ENCODE measurements around the gene LRFN2. TPM values are rescaled to one million over a fixed set of nuclear protein-coding genes. Genes with fewer than 3 reads are reported as not detected.

LRFN2 gene
- total RNA-seq, 2 experiments from 2014 or later = not detected

- no peak overlapping the region for H3K27ac Mint-ChIP-seq
- peaks cover 23% of the 10 kb centered on the region for H3K27me3 Mint-ChIP-seq
- no peaks in the 10 kb centered on the region for H3K36me3 Mint-ChIP-seq
- no peaks in the 10 kb centered on the region for H3K9me3 Mint-ChIP-seq (ENCODE audit: low read depth)
- ATAC-seq = no peak
- CTCF ChIA-PET = no interaction called here
- no peak for DNase-seq
- no peak overlapping the region for H3K4me3 Mint-ChIP-seq
- peaks cover 9% of the 10 kb centered on the region for H3K4me1 Mint-ChIP-seq
These were observed 230.8 kb downstream of the LRFN2 start for GRCh38 chr6:40356242-40356910.

GRCh38 chr6:40355532-40355931 lies 231.6 kb downstream of the LRFN2 start:
- H3K4me3 Mint-ChIP-seq = no peak overlapping the region
- ATAC-seq (no peak), DNase-seq (peak; percentile 8)
- H3K4me1 Mint-ChIP-seq = peaks cover 9% of the 10 kb centered on the region
- CTCF ChIA-PET = no interaction called here
- H3K9me3 Mint-ChIP-seq (ENCODE audit: low read depth) = no peaks in the 10 kb centered on the region
- H3K27me3 Mint-ChIP-seq = peaks cover 18% of the 10 kb centered on the region
- no peaks in the 10 kb centered on the region for H3K36me3 Mint-ChIP-seq
- no peak overlapping the region for H3K27ac Mint-ChIP-seq

GRCh38 chr6:40355066-40355465 lies 232.1 kb downstream of the LRFN2 start:
- Mint-ChIP-seq H3K4me1 (peaks cover 9% of the 10 kb centered on the region), H3K27ac (no peak overlapping the region), H3K27me3 (peaks cover 14% of the 10 kb centered on the region), H3K36me3 (no peaks in the 10 kb centered on the region), H3K4me3 (no peak overlapping the region), H3K9me3 (ENCODE audit: low read depth) (no peaks in the 10 kb centered on the region)
- CTCF ChIA-PET = no interaction called here
- DNase-seq = no peak
- no peak for ATAC-seq

GRCh38 chr6:40353967-40354452 lies 233.2 kb downstream of the LRFN2 start:
- CTCF ChIA-PET = no interaction called here
- H3K27me3 Mint-ChIP-seq = peaks cover 3% of the 10 kb centered on the region
- no peaks in the 10 kb centered on the region for H3K9me3 Mint-ChIP-seq (ENCODE audit: low read depth)
- peaks cover 9% of the 10 kb centered on the region for H3K4me1 Mint-ChIP-seq
- H3K27ac Mint-ChIP-seq = no peak overlapping the region
- no peak overlapping the region for H3K4me3 Mint-ChIP-seq
- DNase-seq (peak; percentile 15), ATAC-seq (no peak)
- H3K36me3 Mint-ChIP-seq = no peaks in the 10 kb centered on the region

- DNase-seq (peak; percentile 14), ATAC-seq (no peak)
- Mint-ChIP-seq H3K4me3 (no peak overlapping the region), H3K27me3 (peaks cover 2% of the 10 kb centered on the region), H3K27ac (no peak overlapping the region), H3K36me3 (no peaks in the 10 kb centered on the region), H3K9me3 (ENCODE audit: low read depth) (no peaks in the 10 kb centered on the region), H3K4me1 (peaks cover 9% of the 10 kb centered on the region)
- CTCF ChIA-PET = no interaction called here
These were observed 233.8 kb downstream of the LRFN2 start for GRCh38 chr6:40353197-40353966.

- peaks cover 9% of the 10 kb centered on the region for H3K4me1 Mint-ChIP-seq
- DNase-seq (no peak), ATAC-seq (no peak)
- H3K9me3 Mint-ChIP-seq (ENCODE audit: low read depth) = no peaks in the 10 kb centered on the region
- H3K27me3 Mint-ChIP-seq = no peaks in the 10 kb centered on the region
- no peaks in the 10 kb centered on the region for H3K36me3 Mint-ChIP-seq
- H3K27ac Mint-ChIP-seq = no peak overlapping the region
- no peak overlapping the region for H3K4me3 Mint-ChIP-seq
- CTCF ChIA-PET = no interaction called here
These were observed 234.5 kb downstream of the LRFN2 start for GRCh38 chr6:40352527-40353170.

GRCh38 chr6:40352006-40352405 lies 235.2 kb downstream of the LRFN2 start:
- peak; percentile 5 for DNase-seq
- Mint-ChIP-seq H3K4me3 (no peak overlapping the region), H3K9me3 (ENCODE audit: low read depth) (no peaks in the 10 kb centered on the region), H3K36me3 (no peaks in the 10 kb centered on the region), H3K27me3 (peaks cover under 1% of the 10 kb centered on the region), H3K27ac (no peak overlapping the region), H3K4me1 (peaks cover 9% of the 10 kb centered on the region)
- no peak for ATAC-seq
- CTCF ChIA-PET = no interaction called here

- Mint-ChIP-seq H3K27me3 (peaks cover 3% of the 10 kb centered on the region), H3K9me3 (ENCODE audit: low read depth) (no peaks in the 10 kb centered on the region), H3K36me3 (no peaks in the 10 kb centered on the region), H3K4me1 (no peaks in the 10 kb centered on the region), H3K27ac (no peak overlapping the region), H3K4me3 (no peak overlapping the region)
- ATAC-seq (no peak), DNase-seq (no peak)
- CTCF ChIA-PET = no interaction called here
These were observed 236.4 kb downstream of the LRFN2 start for GRCh38 chr6:40350747-40351217.

- Mint-ChIP-seq H3K27ac (no peak overlapping the region), H3K27me3 (peaks cover 3% of the 10 kb centered on the region), H3K36me3 (no peaks in the 10 kb centered on the region), H3K9me3 (ENCODE audit: low read depth) (no peaks in the 10 kb centered on the region), H3K4me3 (no peak overlapping the region), H3K4me1 (no peaks in the 10 kb centered on the region)
- DNase-seq (peak; percentile 21), ATAC-seq (no peak)
- CTCF ChIA-PET = no interaction called here
These were observed 237.0 kb downstream of the LRFN2 start for GRCh38 chr6:40349901-40350746.

- CTCF ChIA-PET = no interaction called here
- ATAC-seq = no peak
- peaks cover 3% of the 10 kb centered on the region for H3K27me3 Mint-ChIP-seq
- DNase-seq = peak; percentile 25
- no peak overlapping the region for H3K4me3 Mint-ChIP-seq
- H3K36me3 Mint-ChIP-seq = no peaks in the 10 kb centered on the region
- H3K9me3 Mint-ChIP-seq (ENCODE audit: low read depth) = no peaks in the 10 kb centered on the region
- no peaks in the 10 kb centered on the region for H3K4me1 Mint-ChIP-seq
- no peak overlapping the region for H3K27ac Mint-ChIP-seq
These were observed 237.9 kb downstream of the LRFN2 start for GRCh38 chr6:40349123-40349900.

- ATAC-seq (no peak), DNase-seq (no peak)
- Mint-ChIP-seq H3K4me1 (no peaks in the 10 kb centered on the region), H3K4me3 (no peak overlapping the region), H3K27me3 (peaks cover 6% of the 10 kb centered on the region), H3K36me3 (no peaks in the 10 kb centered on the region), H3K27ac (no peak overlapping the region), H3K9me3 (ENCODE audit: low read depth) (no peaks in the 10 kb centered on the region)
- CTCF ChIA-PET = no interaction called here
These were observed 238.6 kb downstream of the LRFN2 start for GRCh38 chr6:40348591-40348990.

GRCh38 chr6:40347571-40348011 lies 239.6 kb downstream of the LRFN2 start:
- H3K36me3 Mint-ChIP-seq = no peaks in the 10 kb centered on the region
- CTCF ChIA-PET = no interaction called here
- H3K27ac Mint-ChIP-seq = no peak overlapping the region
- H3K4me1 Mint-ChIP-seq = no peaks in the 10 kb centered on the region
- H3K27me3 Mint-ChIP-seq = peaks cover 10% of the 10 kb centered on the region
- no peak overlapping the region for H3K4me3 Mint-ChIP-seq
- peak; percentile 31 for DNase-seq
- no peaks in the 10 kb centered on the region for H3K9me3 Mint-ChIP-seq (ENCODE audit: low read depth)
- no peak for ATAC-seq

All from activated CD8-positive, alpha-beta memory T cell treated with anti-CD3 and anti-CD28 coated beads, Interleukin-2, amount 10 ng/mL, durations not matched to agents 7 days and 5 days (primary cell).